Thoracic aorta (tissue), 2 donors: ENCODE data around the gene FNDC3B. TPM values are rescaled to one million over a fixed set of nuclear protein-coding genes. Genes with fewer than 3 reads are reported as not detected.

Experiments used
- ATAC-seq: fragments of 150-250 bp; one replicate; pipeline ENCODE4 v1.8.0; 2017; ENCODE audit warnings: low read depth; ENCODE audit not compliant: insufficient number of reproducible peaks, low FRiP score
- DNase-seq: peaks from one replicate; pipeline ENCODE4 v3.0.0-alpha.2; 2020; ENCODE audit warnings: low spot score
- H3K27ac ChIP-seq, 2 donors: fragments of 200-600 bp; sonication (generic); 1 replicate in 1 of 2; 2 replicates in 1 of 2; pipeline ENCODE4 v1.5.1; 2016; ENCODE audit warnings: mild to moderate bottlenecking in 2 of 2, moderate library complexity in 2 of 2
- H3K27me3 ChIP-seq: fragments of 200-600 bp; sonication (generic); replicated peaks from 2 replicates; pipeline ENCODE4 v1.6.0; 2016; ENCODE audit warnings: mild to moderate bottlenecking; ENCODE audit not compliant: insufficient read depth
- H3K36me3 ChIP-seq: fragments of 200-600 bp; sonication (generic); one replicate; pipeline ENCODE4 v1.5.1; 2016
- H3K4me1 ChIP-seq, 2 donors: fragments of 200-600 bp; sonication (generic); 1 replicate in 1 of 2; 2 replicates in 1 of 2; pipeline versions ENCODE4 v1.5.1 to v1.6.0; 2016; ENCODE audit warnings: low read depth in 2 of 2, mild to moderate bottlenecking in 1 of 2; ENCODE audit not compliant: control insufficient read depth in 1 of 2
- H3K4me3 ChIP-seq: fragments of 200-600 bp; sonication (generic); 2 replicates; pipeline ENCODE4 v1.5.1; 2016; ENCODE audit warnings: mild to moderate bottlenecking
- H3K9me3 ChIP-seq: fragments of 200-600 bp; sonication (generic); 2 replicates; pipeline ENCODE4 v1.5.1; 2016
- total RNA-seq, 2 donors: library from RNA; depleted of rRNA; stranded (reverse); fragments of >200 nt; gene quantifications; one replicate each; pipeline versions ENCODE4 v1.1.0 to v1.2.3, GENCODE V29; 2016
- TF ChIP-seq, protein P1 (sequence below): fragments of 200-600 bp; sonication (generic); IDR thresholded peaks from one replicate; pipeline ENCODE4 v1.5.1; 2019; ENCODE audit warnings: antibody characterized with exemption

FNDC3B gene
- total RNA-seq, 2 donors from 2014 or later = 113 to 163 TPM

DNA sequence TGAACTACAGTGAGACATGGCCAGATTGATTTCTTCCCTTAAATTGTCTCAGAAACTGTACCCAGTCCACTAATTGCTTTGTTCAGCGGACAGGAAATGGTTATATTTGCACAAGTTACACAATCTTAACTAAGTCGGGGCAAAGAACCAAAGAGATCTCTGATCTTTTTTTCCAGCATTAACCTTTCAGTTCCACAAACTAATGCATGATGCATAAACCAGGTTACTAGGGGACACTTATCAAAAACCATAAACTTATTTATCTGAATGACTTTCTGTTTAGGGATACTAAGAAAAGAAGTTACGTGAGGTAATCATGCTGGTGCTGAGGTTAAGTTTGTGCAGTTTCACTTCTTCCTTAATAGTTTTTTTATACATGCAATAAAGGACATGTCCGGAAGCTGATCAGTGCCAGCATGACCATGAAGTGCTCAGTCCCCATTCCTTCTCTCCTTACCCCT lies 22.4 kb downstream of the FNDC3B start:
- Histone ChIP-seq H3K27me3 (no peaks in the 10 kb centered on the region), H3K4me1 (peaks cover 76 to 98% of the 10 kb centered on the region in 2 donors), H3K9me3 (no peaks in the 10 kb centered on the region), H3K4me3 (peak overlapping the region; percentile 55), H3K27ac (peak overlapping the region; percentile 24 to 42), H3K36me3 (no peaks in the 10 kb centered on the region)
- TF ChIP-seq, protein P1, sequence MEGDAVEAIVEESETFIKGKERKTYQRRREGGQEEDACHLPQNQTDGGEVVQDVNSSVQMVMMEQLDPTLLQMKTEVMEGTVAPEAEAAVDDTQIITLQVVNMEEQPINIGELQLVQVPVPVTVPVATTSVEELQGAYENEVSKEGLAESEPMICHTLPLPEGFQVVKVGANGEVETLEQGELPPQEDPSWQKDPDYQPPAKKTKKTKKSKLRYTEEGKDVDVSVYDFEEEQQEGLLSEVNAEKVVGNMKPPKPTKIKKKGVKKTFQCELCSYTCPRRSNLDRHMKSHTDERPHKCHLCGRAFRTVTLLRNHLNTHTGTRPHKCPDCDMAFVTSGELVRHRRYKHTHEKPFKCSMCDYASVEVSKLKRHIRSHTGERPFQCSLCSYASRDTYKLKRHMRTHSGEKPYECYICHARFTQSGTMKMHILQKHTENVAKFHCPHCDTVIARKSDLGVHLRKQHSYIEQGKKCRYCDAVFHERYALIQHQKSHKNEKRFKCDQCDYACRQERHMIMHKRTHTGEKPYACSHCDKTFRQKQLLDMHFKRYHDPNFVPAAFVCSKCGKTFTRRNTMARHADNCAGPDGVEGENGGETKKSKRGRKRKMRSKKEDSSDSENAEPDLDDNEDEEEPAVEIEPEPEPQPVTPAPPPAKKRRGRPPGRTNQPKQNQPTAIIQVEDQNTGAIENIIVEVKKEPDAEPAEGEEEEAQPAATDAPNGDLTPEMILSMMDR = no peak
- DNase-seq = no peak
- ATAC-seq = peak; percentile 78

DNA sequence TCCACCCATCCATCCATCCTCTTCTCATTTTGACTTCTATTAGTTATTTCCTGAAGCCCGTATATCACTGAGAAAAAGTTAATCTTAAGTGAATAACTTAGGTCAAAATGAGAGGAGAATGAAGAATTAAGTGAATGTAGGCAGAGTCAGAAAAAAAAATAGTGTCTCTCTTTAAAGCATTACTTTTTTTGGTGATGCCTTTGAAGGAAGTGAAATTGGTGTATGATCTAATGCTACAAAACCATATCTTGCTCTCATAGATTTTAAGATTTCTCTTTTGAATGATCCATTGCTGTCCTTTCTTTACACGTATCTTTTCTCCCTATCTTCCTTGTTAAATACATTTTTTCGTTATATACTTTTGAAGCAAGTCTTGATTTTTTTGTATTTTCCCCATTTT lies 23.4 kb downstream of the FNDC3B start:
- Histone ChIP-seq H3K27me3 (no peaks in the 10 kb centered on the region), H3K4me1 (peaks cover 83 to 98% of the 10 kb centered on the region in 2 donors), H3K4me3 (no peak overlapping the region), H3K9me3 (no peaks in the 10 kb centered on the region), H3K27ac (peak overlapping the region in 1 of 2 donors; percentile 42), H3K36me3 (no peaks in the 10 kb centered on the region)
- DNase-seq (no peak), ATAC-seq (no peak)
- TF ChIP-seq, protein P1 = no peak

DNA sequence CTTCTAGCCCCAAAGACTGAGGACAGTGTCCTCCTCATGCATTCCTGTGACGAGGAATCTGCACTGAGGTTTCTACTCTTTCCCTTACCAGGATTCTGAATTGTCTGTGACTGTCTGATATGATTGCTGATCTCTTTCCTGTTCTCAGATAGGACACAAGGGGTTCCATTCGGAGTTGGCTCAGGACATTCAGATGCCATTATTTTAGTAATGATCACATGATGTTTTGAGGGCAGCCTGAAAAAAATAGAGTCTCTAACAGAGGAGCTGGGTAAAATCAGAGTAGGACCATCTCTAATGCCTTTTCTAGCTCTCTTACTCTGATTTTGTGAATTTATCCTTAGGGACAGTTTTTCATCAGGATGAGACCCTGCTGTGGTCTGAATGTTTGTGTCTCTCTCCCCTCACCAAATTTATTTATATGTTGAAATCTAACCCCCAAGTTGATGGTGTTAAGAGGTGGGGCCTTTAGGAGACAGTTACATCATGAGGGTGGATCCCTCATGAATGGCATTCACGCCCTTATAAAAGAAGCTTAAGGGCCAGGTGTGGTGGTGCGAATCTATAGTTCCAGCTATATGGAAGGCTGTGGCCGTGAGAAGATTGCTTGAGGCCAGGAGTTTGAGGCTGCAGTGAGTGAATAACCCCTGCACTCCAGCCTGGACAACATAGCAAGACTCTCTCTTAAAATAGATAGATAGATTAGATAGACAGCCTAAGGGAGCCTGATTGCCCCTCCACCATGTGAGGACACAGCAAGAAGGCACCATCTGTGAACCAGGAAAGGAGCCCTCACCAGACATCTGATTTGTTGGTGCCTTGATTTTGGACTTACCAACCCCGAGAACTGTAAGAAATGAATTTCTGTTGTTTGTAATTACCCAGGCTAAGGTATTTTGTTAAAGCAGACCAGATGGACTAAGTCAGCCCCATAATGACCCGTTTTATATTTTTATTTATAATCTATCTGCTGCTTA lies 24.4 kb downstream of the FNDC3B start:
- ATAC-seq = no peak
- DNase-seq = no peak
- TF ChIP-seq, protein P1 = no peak
- Histone ChIP-seq H3K4me3 (peak overlapping the region; percentile 2), H3K27me3 (no peaks in the 10 kb centered on the region), H3K4me1 (peaks cover 85 to 99% of the 10 kb centered on the region in 2 donors), H3K36me3 (no peaks in the 10 kb centered on the region), H3K27ac (peak overlapping the region in 1 of 2 donors; percentile 5), H3K9me3 (no peaks in the 10 kb centered on the region)

DNA sequence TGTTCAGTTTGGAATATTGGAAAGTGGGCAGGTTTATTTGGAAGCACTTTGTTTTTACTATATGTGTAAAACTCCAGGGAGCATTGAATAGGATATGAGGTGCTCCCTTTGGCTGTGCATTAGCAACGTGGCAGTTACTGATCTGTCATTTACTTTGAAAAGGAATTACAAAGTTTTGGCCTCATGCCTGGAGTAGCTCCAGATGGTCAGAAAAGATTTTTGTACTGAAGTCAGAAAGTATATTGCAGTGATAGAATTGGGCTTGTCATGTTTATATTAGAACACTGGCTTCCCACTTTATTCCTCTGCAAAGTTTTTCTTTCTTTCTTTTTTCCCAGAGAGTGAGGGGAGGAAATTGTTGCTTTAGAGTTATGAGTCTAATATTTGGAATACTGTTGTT lies 26.1 kb downstream of the FNDC3B start:
- no peak for DNase-seq
- no peak for ATAC-seq
- Histone ChIP-seq H3K36me3 (no peaks in the 10 kb centered on the region), H3K27ac (peak overlapping the region in 1 of 2 donors; percentile 12), H3K4me1 (peaks cover 87 to 97% of the 10 kb centered on the region in 2 donors), H3K27me3 (no peaks in the 10 kb centered on the region), H3K4me3 (no peak overlapping the region), H3K9me3 (no peaks in the 10 kb centered on the region)
- TF ChIP-seq, protein P1 = no peak

DNA sequence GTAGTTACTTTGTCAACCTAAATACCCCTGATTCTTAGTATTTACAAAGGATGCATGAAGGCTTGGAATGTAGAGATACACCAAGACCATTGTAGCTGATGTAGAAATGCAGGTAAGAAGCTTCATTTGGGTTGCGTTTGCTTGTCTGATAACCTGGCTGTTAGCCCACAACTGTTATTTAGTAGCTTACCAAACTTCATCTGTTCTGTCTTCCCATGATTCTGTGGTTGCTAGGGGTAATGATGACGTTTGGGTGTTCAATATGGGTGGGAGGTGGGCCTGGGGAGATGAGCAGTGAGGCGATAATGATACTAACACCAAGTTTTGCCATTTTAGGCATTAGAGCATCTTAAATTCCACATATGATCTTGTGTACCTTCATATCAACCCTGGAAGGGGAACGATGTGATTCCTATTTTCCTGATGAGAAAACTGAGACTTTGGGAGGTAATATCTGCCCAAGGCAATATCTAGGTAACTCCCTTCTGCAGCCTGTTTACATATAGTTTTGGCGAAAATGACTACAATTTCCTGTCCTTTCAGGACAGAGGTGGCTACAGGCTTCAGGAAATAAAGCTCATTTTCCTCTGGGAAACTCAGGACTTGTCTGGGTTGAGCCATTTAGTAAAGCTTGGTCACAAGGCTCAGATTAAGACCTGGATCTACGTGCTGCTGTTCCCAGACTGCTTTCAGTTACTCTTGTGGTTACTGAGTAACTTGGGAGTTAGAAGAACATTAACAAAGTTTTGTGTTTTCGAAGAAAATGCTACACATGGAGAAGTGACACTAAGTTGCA lies 26.8 kb downstream of the FNDC3B start:
- no peak overlapping the region for H3K4me3 ChIP-seq
- H3K27ac ChIP-seq = peak overlapping the region in 1 of 2 donors; percentile 12
- H3K4me1 ChIP-seq = peaks cover 87 to 97% of the 10 kb centered on the region in 2 donors
- no peaks in the 10 kb centered on the region for H3K27me3 ChIP-seq
- H3K9me3 ChIP-seq = no peaks in the 10 kb centered on the region
- DNase-seq (no peak), ATAC-seq (no peak)
- TF ChIP-seq, protein P1 = no peak
- no peaks in the 10 kb centered on the region for H3K36me3 ChIP-seq
